ENCODE data around the gene LRMDA.
A peak's percentile ranks its signal among the peaks of the same experiment; 100 is the strongest.

LRMDA gene

DNA sequence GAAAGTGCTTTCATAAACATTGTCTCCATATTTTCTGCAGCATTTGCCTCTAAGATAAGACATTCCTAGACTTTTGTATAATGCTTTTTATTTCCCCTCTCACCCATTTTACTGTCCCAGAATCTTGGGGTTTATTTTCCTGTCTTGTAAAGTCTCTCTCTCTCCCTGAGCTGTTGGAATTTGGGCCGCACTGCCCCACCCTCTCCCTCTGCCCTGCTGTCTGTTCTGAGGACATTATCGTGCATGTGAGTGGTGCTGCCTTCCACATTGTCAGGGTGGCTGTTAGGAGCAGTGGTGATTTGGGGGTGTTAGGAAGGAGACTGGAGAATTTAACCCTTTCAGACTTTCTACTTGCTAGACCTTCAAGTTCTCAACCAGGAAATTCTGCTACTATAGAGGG lies 16.7 kb downstream of the LRMDA start:
- TF ChIP-seq CTCF (IDR thresholded peaks at IDR 0.05) = no peak
- no peak overlapping the region for H3K4me3 ChIP-seq
- H3K27ac ChIP-seq = no peak overlapping the region
- DNase-seq (ENCODE audit: low spot score) = no peak

GRCh38 chr10:75449382-75450074 lies 18.1 kb downstream of the LRMDA start:
- Histone ChIP-seq H3K4me3 (no peak overlapping the region), H3K27ac (no peak overlapping the region)
- no peak for TF ChIP-seq CTCF (IDR thresholded peaks at IDR 0.05)
- no peak for DNase-seq (ENCODE audit: low spot score)

DNA sequence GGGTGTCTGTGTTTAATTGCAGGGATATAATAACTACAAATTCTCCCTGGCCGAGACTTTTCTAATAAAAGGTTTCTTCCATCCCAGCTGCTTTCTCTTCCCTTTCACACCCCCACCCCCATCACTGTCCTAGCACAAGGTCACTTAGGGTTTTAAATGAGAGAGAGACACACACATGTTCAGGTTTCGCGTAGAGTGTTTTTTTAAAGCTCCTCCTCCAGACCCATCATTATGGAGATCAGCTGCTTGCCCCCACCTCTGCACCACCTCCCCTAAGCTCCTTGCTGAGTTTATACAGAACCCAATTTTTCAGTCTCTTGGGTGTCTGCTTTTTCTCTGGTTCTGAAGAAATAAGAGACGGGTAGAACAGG lies 18.6 kb downstream of the LRMDA start:
- TF ChIP-seq CTCF (IDR thresholded peaks at IDR 0.05) = no peak
- DNase-seq (ENCODE audit: low spot score) = no peak
- Histone ChIP-seq H3K27ac (no peak overlapping the region), H3K4me3 (no peak overlapping the region)

DNA sequence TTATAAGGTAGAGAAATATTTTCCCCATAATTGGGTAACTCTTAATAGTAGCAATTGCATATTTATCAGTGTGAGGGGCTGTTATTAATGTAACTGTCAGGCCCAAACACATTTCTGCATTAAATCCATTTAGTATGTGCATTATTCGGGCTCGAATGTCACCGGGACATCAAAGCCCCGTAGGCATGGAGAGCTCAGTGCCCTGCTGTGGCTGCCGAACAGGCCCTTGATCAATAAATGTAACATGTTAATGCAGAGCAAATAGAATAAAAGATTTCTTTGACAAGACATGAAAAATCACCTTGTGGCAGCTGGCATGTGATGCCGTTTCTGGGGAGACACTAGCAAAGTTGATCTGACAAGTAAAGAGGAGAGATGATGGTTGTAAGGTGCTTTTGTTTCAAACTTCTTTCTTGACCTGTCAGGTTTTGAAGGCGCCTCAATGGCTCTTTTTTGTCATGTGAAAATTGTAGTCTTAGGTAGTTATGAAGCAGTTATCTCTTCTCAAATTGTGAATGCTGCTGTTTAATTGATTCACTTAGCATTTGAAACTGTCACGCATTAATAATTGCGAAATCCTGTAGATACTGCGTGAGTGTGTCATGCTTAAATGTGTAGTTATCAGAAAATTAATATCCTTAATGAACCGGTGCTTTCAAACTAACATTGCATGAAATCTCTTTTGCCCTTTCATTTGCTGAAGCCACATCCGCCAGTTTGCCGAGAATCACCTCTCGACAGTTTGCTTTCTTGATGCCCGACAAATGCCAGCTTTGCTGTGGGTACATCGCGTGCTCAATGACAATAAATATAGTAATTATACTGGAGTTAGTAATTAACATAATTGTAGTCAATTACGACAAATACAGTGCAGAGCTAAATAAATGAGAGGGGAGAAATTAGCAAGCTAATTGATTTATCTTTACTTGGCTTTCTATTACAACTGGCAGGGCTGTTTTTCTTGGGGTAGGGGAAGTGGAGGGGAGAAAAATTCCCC lies 19.5 kb downstream of the LRMDA start:
- H3K4me3 ChIP-seq = no peak overlapping the region
- no peak overlapping the region for H3K27ac ChIP-seq
- no peak for TF ChIP-seq CTCF (IDR thresholded peaks at IDR 0.05)
- DNase-seq (ENCODE audit: low spot score) = no peak

DNA sequence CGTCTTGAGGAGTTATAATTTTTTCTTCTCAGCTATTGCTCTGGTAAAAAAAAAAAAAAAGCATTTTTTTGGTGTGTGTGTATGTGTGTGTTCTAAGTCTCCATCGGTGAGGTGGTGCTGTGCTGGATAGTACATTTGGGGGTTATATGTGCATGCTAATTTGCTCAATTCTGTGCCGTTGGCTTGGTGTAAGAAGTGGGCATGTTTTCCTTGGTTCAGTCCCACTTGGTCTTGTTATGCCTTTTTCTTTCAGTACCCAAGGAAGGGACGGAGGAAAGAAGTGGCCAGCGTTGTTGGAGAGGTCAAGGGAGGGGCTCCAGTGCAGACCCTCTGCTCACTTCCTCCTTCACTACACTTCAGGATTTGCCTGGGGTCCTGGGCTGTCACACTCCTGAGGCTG lies 20.4 kb downstream of the LRMDA start:
- peak overlapping the region; percentile 49 for H3K4me3 ChIP-seq
- TF ChIP-seq CTCF (IDR thresholded peaks at IDR 0.05) = no peak
- H3K27ac ChIP-seq = no peak overlapping the region

DNA sequence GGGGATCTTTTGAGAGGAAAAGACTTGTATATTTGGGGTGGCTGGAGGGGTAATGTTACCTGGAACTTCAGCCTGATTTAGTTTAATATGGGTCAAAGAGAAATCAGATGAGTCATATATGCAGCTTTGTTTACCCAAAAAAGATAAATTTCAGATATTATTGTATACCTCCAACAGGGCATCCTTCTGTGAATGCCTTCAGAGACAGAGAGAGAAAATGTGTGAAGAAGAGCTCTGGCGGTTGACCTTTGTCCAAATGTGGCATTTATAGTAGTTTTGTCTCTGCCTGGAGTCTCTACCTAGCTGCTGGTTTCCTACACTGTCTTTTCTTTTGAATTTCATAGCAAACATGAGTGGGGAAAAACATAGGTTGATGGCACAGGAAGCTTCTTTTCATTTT lies 21.6 kb downstream of the LRMDA start:
- no peak for TF ChIP-seq CTCF (IDR thresholded peaks at IDR 0.05)
- H3K4me3 ChIP-seq = no peak overlapping the region
- H3K27ac ChIP-seq = no peak overlapping the region
- no peak for DNase-seq (ENCODE audit: low spot score)

More for the DNA sequence above, 20.4 kb downstream of the LRMDA start:
- no peak for DNase-seq (ENCODE audit: low spot score)

Measured in coronary artery (tissue), 2 donors.